HUES64 (cell line): ENCODE measurements around the gene HMGA1.

Experiments
- H3K27ac ChIP-seq: 2 replicates; pipeline ENCODE4 v1.7.0; 2013; ENCODE audit warnings: low read depth, low read length, inconsistent platforms
- H3K27me3 ChIP-seq: 2 replicates; pipeline ENCODE4 v1.6.1; 2013; ENCODE audit warnings: mild to moderate bottlenecking, low read length; ENCODE audit not compliant: insufficient read depth
- H3K36me3 ChIP-seq: 2 replicates; pipeline ENCODE4 v1.6.1; 2013; ENCODE audit warnings: mild to moderate bottlenecking, low read length; ENCODE audit not compliant: insufficient read depth
- H3K4me1 ChIP-seq: 2 replicates; pipeline ENCODE4 v1.6.1; 2013; ENCODE audit warnings: mild to moderate bottlenecking, low read length, moderate library complexity; ENCODE audit not compliant: insufficient read depth
- H3K4me3 ChIP-seq: 2 replicates; pipeline ENCODE4 v1.5.1; 2013; ENCODE audit warnings: mild to moderate bottlenecking, low read length, moderate library complexity
- H3K9ac ChIP-seq: 2 replicates; pipeline ENCODE4 v1.6.1; 2013; ENCODE audit warnings: mild to moderate bottlenecking, low read depth, low read length
- H3K9me3 ChIP-seq: 2 replicates; pipeline ENCODE4 v1.6.1; 2013; ENCODE audit warnings: low read depth, low read length; ENCODE audit not compliant: insufficient read depth
- WGBS: fragments of 150-250, 120-280 bp; methylation state at CpG from one replicate; pipeline ENCODE4 v1.1.7; 2013; ENCODE audit warnings: missing lambda C conversion rate; 5-methylcytosine and 5-hydroxymethylcytosine counted together

HMGA1 gene

DNA sequence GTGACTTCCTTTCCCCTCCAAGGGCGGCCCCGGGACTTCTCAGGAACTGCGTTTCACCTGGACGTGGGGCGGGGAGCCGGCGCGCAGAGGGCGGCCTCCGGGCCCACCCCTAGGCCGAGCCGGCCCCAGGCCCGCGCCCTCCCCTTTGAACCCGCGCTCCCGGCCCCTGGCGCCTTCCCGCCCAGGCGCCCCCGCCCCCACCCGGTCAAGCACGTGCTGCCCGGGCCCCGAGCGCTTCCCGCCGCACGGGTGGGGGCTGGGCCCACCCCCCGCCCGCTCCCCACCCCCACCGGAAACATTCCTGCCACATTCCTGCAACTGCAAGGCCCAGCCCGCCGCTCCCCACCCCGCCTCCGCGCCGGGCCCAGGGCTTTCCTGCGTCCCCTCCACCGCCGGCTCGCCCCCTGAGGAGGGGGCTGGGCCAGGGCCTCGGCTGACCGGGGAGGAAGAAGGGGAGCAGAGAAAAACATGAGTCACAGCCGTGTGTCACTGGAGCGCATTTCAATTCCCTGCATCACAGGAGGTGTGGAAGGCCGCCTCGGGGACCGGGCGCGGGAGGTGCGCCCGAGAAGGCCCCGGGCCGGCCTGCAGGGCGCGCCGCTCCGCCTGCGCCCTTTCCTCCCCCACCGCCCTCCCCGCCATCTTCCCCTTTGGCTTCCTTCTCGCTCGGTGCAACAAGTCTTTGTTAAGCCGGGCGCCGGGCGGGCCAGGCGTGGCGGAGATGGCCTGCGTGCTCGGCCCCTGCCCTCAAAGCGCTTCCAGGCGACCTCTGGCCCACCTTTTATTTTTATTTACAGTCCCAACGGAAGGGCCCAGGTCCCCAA lies 1.2 kb upstream of the HMGA1 start:
- peaks cover 30% of the 10 kb centered on the region for H3K4me1 ChIP-seq
- 0% methylated on average over 65 of the region's 75 CpGs for WGBS
- H3K9me3 ChIP-seq: no peaks in the 10 kb centered on the region

DNA sequence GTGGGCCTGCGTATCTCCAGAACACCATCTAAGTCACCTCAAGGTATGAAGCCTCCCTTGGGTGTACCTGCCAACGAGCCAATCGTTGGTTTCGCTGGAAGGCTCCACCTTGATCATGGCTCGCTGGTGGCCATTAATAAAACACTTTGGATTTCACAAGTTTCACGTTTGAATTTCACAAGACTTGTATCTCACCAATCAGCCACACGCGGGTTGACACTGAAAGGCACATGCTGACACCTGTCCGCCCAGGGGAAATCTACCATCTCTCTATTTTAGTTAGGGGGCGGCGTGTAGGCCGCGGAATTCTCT lies 586 bp upstream of the HMGA1 start:
- peaks cover 35% of the 10 kb centered on the region for H3K4me1 ChIP-seq
- H3K4me3 ChIP-seq: peak overlapping the region; percentile 73
- peak overlapping the region; percentile 99 for H3K9ac ChIP-seq
- peaks cover 29% of the 10 kb centered on the region for H3K36me3 ChIP-seq
- H3K27me3 ChIP-seq: no peaks in the 10 kb centered on the region
- no peaks in the 10 kb centered on the region for H3K9me3 ChIP-seq
- WGBS: 0% methylated on average over 13 of the region's 13 CpGs
- H3K27ac ChIP-seq: peak overlapping the region; percentile 100

More for the DNA sequence above, 1.2 kb upstream of the HMGA1 start:
- peak overlapping the region; percentile 73 for H3K4me3 ChIP-seq
- H3K27ac ChIP-seq: peak overlapping the region; percentile 100
- peaks cover 24% of the 10 kb centered on the region for H3K36me3 ChIP-seq
- H3K9ac ChIP-seq: peak overlapping the region; percentile 100
- H3K27me3 ChIP-seq: no peaks in the 10 kb centered on the region

DNA sequence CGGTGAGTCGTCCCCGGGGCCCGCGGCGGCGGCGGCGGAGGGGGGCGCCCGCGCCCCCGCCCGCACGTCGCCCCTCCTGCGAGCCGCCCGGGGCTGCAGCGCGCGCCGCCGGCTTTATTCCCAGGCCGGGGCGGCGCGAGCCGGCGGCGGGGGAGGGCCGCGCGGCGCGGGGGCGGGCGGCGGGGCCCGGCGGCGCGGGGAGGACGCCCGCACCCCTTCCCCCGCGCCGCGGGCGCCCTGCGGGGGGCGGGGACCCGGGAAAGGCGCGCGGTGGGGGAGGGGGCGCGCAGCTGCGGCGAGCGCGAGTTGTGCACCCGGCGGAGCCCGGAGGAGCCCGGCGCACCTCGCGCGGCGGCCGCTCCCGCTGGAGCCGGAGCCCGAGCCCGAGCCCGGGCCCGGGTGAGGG lies 646 bp downstream of the HMGA1 start:
- Histone ChIP-seq H3K4me3 (peak overlapping the region; percentile 97), H3K9me3 (no peaks in the 10 kb centered on the region), H3K27me3 (no peaks in the 10 kb centered on the region), H3K4me1 (peaks cover 45% of the 10 kb centered on the region), H3K27ac (peak overlapping the region; percentile 100), H3K36me3 (peaks cover 42% of the 10 kb centered on the region), H3K9ac (peak overlapping the region; percentile 99)
- WGBS: under 1% methylated on average over 78 of the region's 78 CpGs

DNA sequence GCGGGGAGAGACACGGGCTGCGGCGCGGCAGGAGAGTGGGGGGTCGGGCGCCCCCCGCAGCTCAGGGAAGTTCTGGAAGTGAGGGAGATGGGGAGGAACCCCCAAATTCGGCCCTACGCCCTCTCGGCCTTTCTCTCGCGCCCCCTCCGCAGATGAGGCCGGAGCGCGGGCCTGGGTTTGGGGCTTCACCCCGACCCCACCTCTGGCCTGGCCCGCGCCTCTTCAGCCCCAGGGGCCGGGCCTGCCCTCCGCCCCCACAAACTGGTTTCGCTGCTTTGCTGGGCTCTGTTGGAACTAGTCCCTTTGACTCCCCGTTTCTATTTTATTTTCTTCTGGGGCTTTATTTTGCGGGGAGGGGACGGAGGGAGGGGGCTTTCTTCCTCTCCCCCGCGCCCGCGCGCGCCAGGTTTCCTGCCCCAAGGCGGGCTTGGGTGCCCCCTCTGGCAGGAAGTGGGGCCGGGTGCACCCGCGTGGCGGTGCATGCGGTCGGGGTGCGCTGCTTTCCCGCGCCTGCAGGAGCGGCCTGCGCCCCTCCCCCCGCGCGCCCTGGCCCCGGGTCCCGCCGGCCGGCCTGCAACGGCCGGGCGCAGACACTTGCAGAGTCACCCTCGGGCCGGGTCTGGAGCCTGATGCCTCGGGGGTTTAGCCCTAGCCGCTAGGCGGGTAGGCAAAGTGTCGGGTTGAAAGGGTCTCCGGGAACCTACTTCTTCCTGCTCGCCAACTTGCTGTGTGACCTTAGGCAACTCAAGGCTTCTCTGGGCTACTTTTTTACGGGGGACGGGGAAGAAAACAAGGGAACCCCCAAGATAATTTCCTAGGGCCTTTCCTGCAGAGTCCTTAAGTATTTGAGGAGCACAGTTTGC lies 1.3 kb downstream of the HMGA1 start:
- Histone ChIP-seq H3K27me3 (no peaks in the 10 kb centered on the region), H3K9me3 (no peaks in the 10 kb centered on the region), H3K36me3 (peaks cover 48% of the 10 kb centered on the region), H3K4me3 (peak overlapping the region; percentile 97), H3K9ac (peak overlapping the region; percentile 99), H3K4me1 (peaks cover 43% of the 10 kb centered on the region), H3K27ac (peak overlapping the region; percentile 96)
- under 1% methylated on average over 64 of the region's 64 CpGs for WGBS

DNA sequence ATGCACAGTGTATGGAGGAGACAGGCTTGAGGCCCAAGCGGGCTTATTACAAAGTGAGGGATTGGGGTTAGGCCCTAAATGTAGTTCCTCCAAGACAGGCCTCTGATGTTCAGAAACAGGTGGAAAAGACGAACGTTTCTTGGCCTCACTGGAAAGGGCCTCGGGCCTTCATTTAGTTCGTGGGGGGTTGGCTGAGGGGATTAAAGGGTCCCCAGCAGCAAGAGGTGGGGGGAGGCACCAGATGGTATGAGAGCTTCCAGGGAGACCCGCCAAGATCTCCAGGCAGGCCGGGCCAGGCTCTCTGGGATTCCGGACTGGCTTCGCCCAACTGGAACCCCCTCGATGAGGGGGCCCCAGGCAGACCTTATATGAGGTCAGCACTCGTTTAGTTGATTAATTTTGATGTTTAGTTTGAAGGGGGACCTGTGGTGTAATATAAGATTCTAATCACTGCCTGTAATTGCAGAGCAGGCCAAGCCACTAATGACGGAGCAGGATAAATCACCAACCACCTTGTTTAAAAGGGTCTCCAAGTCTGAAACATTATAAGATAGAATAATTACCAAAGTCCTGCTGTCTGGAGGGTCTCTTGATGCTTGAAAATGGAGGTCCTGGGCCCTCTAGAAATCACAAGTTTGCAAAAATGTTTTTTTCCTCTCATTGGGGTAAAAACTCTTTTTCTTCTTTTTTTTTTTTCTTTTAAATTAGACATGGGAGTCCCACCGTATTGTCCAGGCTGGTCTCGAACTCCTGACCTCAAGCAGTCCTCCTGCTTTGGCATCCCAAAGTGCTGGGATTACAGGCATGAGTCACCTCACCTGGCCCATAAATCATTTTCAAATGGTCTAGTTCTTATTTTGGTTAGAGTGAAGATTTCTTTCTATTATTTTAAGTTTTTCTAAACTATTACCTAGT lies 2.2 kb downstream of the HMGA1 start:
- Histone ChIP-seq H3K9me3 (no peaks in the 10 kb centered on the region), H3K9ac (peak overlapping the region; percentile 99), H3K36me3 (peaks cover 57% of the 10 kb centered on the region), H3K4me3 (peak overlapping the region; percentile 97), H3K4me1 (peaks cover 45% of the 10 kb centered on the region), H3K27me3 (no peaks in the 10 kb centered on the region), H3K27ac (peak overlapping the region; percentile 96)
- 11% methylated on average over 14 of the region's 14 CpGs for WGBS

DNA sequence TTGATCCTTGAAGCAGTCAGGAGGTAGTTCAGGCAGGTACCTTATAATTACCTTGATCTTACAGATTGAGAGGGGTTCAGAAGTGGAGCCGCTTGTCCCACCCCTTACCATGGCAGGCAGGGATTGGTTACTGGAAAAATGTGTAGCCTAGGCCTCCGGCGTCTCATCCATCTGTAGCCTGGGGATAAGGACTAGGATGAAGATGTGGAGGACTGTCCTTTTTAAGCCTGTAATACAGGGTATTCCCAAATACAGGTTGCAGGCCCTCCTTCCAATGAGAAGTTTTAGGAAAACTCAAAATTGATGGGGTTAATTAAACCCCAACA lies 2.8 kb downstream of the HMGA1 start:
- peak overlapping the region; percentile 99 for H3K9ac ChIP-seq
- H3K4me1 ChIP-seq: peaks cover 39% of the 10 kb centered on the region
- 42% methylated on average over 3 of the region's 3 CpGs for WGBS
- no peaks in the 10 kb centered on the region for H3K27me3 ChIP-seq
- H3K4me3 ChIP-seq: peak overlapping the region; percentile 97
- peak overlapping the region; percentile 96; the same call in 1 of the 2 replicates for H3K27ac ChIP-seq
- H3K36me3 ChIP-seq: peaks cover 63% of the 10 kb centered on the region
- no peaks in the 10 kb centered on the region for H3K9me3 ChIP-seq

DNA sequence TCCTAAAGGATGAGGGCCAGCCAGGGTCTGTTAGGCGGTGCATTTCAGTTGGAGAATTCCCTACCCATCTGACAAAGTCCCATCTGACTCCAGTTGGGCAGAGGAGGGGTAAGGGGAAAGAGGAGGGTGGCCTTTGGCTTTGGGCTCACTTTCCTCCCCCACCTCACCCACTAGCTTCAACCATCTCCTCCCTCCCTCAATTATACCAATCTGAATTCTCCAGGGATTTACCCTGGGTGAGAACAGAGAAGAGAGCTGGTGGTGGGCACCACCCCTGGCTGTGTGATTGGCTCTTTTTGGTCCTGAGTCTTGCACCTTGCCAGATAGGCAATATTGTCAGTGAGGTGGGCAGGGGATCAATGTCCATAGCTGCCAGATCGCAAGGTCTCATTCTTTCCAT lies 3.2 kb downstream of the HMGA1 start:
- Histone ChIP-seq H3K4me1 (peaks cover 36% of the 10 kb centered on the region), H3K9ac (peak overlapping the region; percentile 99; the same call in 1 of the 2 replicates), H3K9me3 (no peaks in the 10 kb centered on the region), H3K27ac (peak overlapping the region; percentile 96; the same call in 1 of the 2 replicates), H3K36me3 (peaks cover 64% of the 10 kb centered on the region), H3K27me3 (no peaks in the 10 kb centered on the region), H3K4me3 (peak overlapping the region; percentile 97)
- 29% methylated on average over 1 of the region's 2 CpGs for WGBS

DNA sequence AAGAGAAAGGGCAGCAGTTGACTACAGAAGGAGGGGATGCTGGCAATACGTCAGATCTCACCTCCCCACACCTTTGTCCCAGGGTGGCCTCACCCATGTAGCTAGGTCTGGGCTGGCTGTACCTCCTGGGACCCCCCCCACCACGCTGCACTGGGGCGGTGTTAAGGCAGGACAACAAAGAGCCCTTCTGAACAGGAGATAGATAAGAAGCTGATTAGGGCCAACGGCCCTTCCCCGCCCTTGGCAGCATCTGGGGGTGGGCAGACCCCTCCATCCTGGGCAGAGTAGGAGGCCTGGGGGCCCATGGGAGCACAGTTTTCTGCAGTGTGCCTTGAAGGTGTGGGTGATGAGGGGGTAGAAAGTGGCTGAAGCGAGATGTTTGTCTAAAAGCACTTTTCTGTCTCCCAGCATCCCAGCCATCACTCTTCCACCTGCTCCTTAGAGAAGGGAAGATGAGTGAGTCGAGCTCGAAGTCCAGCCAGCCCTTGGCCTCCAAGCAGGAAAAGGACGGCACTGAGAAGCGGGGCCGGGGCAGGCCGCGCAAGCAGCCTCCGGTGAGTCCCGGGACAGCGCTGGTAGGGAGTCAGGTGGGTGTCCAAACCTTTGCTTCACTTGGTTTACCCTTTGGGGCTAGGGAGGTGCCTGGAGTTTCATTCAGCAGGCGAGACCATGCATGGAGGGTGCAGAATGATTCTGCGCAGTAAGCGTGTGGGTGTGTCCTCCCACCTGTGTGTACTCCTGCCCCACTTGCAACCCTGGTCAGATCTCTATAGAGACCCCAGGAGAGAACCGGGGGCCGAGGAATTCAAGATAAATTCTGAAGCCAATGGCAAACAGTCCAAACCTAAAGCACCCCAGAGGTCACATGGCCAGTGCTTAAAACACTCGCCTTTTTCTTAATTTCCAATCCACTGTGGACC lies 3.9 kb downstream of the HMGA1 start:
- H3K4me3 ChIP-seq: peak overlapping the region; percentile 97
- no peaks in the 10 kb centered on the region for H3K9me3 ChIP-seq
- peak overlapping the region; percentile 99; the same call in 1 of the 2 replicates for H3K9ac ChIP-seq
- peak overlapping the region; percentile 96 for H3K27ac ChIP-seq
- peaks cover 36% of the 10 kb centered on the region for H3K4me1 ChIP-seq
- peaks cover 70% of the 10 kb centered on the region for H3K36me3 ChIP-seq
- WGBS: 91% methylated on average over 21 of the region's 22 CpGs
- H3K27me3 ChIP-seq: no peaks in the 10 kb centered on the region

DNA sequence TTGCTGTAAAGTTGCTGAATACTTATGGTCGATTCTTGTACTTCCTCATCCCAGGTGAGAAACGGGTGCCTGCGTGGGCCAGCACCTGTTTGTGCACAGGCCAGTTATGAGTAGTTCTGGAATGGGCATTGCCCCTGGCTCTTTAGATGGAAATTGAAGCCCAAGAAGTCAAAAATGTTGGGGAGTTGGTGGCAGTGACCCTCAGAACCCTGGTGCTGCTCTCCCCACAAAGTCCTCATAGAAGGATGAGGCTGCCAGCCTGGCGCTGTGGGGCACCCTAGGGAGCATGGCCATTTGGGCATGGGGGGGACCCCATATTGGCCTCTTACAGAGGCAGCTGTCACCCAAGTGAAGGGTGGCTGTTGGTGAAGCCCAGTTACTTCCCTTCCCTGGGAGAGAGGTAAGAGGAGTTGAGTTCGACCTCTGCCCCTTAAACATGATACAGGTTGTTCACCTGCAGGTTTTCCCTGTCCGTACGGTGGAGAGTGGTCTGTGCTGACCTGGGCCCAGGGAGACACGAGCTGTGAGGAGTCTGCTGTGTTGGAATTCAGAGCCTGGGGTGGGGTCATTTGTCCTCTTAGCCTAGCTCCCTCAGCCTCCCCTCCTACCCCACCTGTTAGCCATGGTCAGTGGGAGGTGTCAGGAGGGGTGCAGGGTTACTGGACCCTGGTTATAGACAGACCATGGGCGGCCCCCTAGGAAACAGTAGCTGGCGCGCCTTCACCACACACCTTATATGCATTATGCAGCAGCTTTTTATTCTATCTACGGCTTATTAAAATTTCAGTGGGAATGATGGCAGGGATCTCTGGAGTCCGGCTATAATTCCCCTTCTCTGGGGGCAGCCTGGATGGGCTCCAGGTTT lies 4.9 kb downstream of the HMGA1 start:
- Histone ChIP-seq H3K36me3 (peaks cover 70% of the 10 kb centered on the region), H3K9ac (no peak overlapping the region), H3K4me1 (peaks cover 36% of the 10 kb centered on the region), H3K4me3 (no peak overlapping the region), H3K27ac (peak overlapping the region; percentile 46; the same call in 1 of the 2 replicates), H3K9me3 (no peaks in the 10 kb centered on the region), H3K27me3 (no peaks in the 10 kb centered on the region)
- 94% methylated on average over 13 of the region's 13 CpGs for WGBS
